HEK293 (cell line): ENCODE results near the gene UNC5CL.

Experiments
- REPIN1 ChIP-seq: fragments of 450-650 bp; formaldehyde crosslinking; IDR thresholded peaks from 2 replicates; pipeline ENCODE4 v1.5.1; 2017; ENCODE audit warnings: missing biosample characterization, missing genetic modification characterization, low read depth
- SALL2 ChIP-seq: fragments of 450-650 bp; formaldehyde crosslinking; IDR thresholded peaks from 2 replicates; pipeline ENCODE4 v1.5.0; 2017; ENCODE audit warnings: missing biosample characterization, mild to moderate bottlenecking, missing genetic modification characterization, borderline replicate concordance
- SETDB1 ChIP-seq: IDR thresholded peaks from one replicate; pipeline ENCODE4 v1.6.1; 2017; ENCODE audit warnings: mild to moderate bottlenecking, low read length, moderate library complexity, mixed read lengths; ENCODE audit not compliant: insufficient read length
- ZNF585B ChIP-seq: fragments of 450-650 bp; formaldehyde crosslinking; IDR thresholded peaks from 2 replicates; pipeline ENCODE4 v1.5.1; 2016; ENCODE audit warnings: missing biosample characterization, missing genetic modification characterization
- ZNF707 ChIP-seq: fragments of 450-650 bp; formaldehyde crosslinking; IDR thresholded peaks from 2 replicates; pipeline ENCODE4 v1.5.1; 2016; ENCODE audit warnings: missing biosample characterization, missing genetic modification characterization
- TF ChIP-seq, protein P1 (sequence below): fragments of 450-650 bp; formaldehyde crosslinking; IDR thresholded peaks from 2 replicates; pipeline ENCODE4 v1.5.1; 2016; ENCODE audit warnings: missing biosample characterization, missing genetic modification characterization
- TF ChIP-seq, protein P2 (sequence below): fragments of 450-650 bp; formaldehyde crosslinking; IDR thresholded peaks from 2 replicates; pipeline ENCODE4 v1.5.1; 2016; ENCODE audit warnings: missing biosample characterization, missing genetic modification characterization

DNA sequence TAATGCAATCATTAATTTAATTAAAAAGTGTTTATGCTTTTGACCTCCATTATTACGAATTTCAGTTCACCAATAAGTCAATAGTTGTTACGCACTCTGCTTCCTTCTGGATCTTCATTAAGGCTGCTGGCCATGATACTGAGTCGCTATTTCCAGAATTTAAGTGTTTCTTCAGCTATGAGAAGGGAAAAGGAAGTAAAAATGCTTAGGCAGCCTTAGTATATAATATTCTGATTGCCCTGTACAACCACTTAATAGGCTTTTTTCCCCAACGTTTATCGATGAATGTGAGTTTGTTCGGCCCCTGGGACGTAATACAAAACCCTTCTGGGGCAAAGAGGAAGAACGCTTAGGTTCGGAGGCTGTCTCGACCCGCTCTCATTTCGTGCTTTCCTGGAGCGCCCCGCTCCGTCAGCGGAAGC, 32.5 kb upstream of the UNC5CL start:
- TF ChIP-seq ZNF585B (tag by site-specific recombination) = no peak
- TF ChIP-seq, protein P1, sequence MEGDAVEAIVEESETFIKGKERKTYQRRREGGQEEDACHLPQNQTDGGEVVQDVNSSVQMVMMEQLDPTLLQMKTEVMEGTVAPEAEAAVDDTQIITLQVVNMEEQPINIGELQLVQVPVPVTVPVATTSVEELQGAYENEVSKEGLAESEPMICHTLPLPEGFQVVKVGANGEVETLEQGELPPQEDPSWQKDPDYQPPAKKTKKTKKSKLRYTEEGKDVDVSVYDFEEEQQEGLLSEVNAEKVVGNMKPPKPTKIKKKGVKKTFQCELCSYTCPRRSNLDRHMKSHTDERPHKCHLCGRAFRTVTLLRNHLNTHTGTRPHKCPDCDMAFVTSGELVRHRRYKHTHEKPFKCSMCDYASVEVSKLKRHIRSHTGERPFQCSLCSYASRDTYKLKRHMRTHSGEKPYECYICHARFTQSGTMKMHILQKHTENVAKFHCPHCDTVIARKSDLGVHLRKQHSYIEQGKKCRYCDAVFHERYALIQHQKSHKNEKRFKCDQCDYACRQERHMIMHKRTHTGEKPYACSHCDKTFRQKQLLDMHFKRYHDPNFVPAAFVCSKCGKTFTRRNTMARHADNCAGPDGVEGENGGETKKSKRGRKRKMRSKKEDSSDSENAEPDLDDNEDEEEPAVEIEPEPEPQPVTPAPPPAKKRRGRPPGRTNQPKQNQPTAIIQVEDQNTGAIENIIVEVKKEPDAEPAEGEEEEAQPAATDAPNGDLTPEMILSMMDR (tag by site-specific recombination) = 0 out of 2 replicates have a peak, but pooled peaks have one; percentile 29
- no peak for TF ChIP-seq SALL2
- TF ChIP-seq SETDB1 = no peak
- no peak for TF ChIP-seq ZNF707 (tag by site-specific recombination)
- TF ChIP-seq, protein P2, sequence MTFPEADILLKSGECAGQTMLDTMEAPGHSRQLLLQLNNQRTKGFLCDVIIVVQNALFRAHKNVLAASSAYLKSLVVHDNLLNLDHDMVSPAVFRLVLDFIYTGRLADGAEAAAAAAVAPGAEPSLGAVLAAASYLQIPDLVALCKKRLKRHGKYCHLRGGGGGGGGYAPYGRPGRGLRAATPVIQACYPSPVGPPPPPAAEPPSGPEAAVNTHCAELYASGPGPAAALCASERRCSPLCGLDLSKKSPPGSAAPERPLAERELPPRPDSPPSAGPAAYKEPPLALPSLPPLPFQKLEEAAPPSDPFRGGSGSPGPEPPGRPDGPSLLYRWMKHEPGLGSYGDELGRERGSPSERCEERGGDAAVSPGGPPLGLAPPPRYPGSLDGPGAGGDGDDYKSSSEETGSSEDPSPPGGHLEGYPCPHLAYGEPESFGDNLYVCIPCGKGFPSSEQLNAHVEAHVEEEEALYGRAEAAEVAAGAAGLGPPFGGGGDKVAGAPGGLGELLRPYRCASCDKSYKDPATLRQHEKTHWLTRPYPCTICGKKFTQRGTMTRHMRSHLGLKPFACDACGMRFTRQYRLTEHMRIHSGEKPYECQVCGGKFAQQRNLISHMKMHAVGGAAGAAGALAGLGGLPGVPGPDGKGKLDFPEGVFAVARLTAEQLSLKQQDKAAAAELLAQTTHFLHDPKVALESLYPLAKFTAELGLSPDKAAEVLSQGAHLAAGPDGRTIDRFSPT (tag by site-specific recombination) = no peak
- no peak for TF ChIP-seq REPIN1
